Stimulated activated CD8-positive, alpha-beta memory T cell treated with anti-CD3 and anti-CD28 coated beads, Interleukin-2, amount 100 ng/mL, for 48 hours (primary cell): ENCODE data around the gene USP7.

Experiments used
- DNase-seq, 2 donors: peaks; one replicate each; pipeline ENCODE4 v3.0.0-alpha.2; 2020; ENCODE audit warnings: low read depth in 2 of 2

USP7 gene

GRCh38 chr16:8862309-8863130 is 101.2 kb downstream of the USP7 start:
- no peak for DNase-seq

DNA sequence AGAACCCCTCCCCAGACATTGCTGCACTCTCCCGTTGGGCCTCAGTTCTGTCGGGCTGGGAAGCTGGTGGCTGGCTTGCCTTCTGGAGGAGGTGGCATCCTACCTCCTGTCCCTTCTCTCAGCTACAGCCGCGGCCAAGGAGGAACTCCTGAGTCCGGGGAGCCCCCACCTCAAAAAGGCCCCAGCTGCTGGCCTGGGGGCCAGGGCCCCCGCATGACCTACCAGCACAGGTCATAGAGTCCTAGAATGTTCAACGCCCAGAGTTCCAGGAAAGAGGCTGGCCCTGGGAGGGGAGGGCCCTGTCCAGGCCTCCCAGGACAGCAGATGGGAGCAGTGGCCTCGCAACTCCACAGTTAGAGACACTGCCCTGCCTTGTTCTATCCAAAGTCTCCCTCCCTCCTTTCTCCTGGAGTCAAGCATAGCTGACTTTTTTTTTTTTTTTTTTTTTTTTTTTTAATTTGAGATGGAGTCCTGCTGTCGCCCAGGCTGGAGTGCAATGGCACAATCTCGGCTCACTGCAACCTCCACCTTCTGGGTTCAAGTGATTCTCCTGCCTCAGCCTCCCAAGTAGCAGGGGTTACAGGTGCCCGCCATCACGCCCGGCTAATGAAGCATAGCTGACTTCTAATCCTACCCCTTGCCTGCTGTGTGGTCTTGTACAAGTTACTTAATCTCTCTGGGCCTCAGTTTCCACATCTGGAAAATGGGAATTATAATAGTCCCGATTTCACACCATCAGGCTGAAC is 102.0 kb downstream of the USP7 start:
- no peak for DNase-seq

DNA sequence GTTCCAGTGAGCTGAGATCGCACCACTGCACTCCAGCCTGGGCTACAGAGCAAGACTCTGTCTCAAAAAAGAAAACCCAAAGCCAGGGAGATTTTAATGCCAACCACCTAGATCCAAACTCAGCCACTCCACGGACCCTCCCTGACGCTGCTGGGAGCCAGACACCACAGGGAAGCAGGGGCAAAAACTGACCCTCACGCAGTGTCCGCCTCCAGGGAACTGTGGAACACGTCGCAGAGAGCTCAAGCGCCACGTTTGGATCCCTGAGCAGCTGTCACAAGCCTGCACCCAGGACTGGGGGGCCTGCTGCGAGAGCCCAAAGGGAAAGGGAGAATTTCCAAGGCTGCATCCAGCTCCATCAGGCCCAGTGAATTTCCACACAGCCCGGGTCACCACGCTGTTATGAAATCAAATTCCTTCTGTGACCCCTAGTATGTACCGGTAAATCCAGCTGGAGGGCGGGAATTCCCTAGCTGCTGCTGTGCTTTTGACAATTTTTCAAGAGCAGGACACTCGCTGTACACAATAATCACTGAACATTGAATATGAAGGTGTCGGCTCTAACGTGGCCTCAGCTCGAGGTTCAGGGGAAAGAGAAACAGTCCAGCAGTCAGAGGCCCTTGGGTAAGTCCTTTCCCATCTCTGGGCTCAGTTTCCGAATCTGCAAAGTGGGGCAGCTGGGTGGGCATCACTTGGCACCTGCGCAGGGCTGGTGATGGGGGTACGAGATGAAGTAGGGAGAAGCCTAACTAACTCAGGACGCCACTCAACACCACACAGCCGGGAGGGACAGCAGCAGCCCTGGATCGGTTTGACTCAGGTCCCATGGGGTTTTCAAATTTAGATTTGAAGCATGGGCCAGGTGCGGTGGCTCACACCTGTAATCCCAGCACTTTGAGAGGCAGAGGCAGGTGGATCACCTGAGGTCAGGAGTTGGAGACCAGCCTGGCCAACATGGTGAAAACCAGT is 103.5 kb downstream of the USP7 start:
- DNase-seq: no peak

GRCh38 chr16:8858994-8859912 is 104.5 kb downstream of the USP7 start:
- no peak for DNase-seq

GRCh38 chr16:8855972-8856371 is 107.7 kb downstream of the USP7 start:
- no peak for DNase-seq

DNA sequence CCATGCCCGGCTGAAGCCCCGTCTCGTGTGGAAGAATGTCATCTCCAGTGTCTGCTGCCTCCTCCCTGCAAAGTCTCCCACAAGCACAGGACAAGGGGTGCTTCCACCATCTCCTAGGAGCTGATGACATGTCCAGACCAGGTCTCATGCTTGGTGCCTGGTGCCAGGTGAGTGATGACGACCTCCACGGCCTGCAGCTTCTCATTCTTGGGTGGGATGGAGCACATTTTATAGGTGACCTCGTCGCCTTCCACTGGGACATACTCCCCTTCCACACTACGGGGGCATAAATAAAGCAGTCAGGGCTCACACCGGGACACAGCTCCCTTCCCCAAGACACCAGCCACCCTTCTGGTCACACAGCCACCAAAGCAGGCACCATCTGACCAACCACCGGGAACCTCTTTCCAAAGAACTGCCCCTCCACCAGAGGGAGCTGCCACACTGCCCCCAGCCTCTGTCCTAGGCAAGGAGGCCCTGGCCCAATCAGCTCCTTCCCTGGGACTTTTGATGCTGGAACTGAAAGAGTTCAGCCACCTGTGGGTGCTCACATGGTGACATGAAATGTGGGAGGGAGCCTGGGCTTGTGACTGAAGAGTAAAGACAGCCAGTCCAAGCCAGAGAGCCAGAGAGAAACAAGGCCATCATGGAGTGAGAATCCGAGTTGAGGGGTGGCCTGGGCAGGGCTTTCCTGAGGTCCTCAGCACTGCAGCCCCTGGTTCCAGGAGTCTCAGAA is 108.5 kb downstream of the USP7 start:
- no peak for DNase-seq

DNA sequence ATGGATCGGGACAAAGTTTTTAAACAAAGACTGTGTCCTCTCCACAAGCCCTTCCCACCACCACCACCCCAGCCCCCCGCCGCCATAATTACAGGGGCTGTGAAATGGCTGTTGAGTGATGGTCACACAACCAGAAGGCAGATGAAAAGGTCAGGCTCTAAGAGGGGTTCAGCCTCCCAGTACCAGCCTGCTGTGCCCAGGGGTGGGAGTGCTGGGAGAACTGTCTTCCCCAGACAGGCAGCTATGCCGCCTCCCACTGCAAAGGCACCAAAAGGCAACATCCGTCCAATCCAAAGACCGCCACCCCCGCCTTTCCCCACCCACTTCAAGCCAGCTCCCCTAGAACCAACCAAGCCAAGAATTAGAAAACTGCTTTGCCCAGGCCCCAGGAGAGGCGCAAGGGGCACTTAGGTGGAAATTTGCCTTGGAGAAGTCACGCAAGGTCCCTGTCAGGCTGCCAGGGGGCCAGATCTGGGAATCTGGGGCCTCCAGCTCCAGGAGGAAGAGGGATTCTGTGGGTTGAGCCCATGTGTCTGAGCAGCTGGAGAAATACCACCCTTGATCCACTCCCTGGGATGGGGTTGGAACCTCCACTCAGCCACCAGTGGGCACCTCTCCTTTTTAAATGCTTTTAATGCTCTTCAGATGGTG is 109.3 kb downstream of the USP7 start:
- no peak for DNase-seq

- no peak for DNase-seq
Observed at GRCh38 chr16:8853611-8854010, 110.1 kb downstream of the USP7 start.

DNA sequence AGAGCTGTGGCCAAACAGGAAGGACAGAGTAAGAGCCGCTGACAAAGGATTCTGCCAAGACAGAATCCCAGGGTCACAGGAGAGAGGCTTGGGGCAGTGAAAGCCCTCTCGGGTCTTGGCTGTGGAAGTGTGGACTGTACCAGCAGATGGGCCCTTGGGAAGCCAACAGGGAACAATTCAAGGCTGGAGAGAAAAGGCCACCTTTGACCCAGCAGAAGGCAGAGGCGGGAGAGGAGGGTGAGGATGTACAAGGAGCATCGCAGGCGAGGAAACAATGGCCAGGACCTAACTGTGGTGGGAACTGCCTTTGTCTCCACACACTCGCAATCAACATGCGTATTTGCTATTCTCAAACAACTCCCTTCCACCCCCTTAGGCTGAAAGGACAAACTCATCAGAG is 110.6 kb downstream of the USP7 start:
- DNase-seq: no peak

GRCh38 chr16:8852534-8852933 is 111.2 kb downstream of the USP7 start:
- no peak for DNase-seq

DNA sequence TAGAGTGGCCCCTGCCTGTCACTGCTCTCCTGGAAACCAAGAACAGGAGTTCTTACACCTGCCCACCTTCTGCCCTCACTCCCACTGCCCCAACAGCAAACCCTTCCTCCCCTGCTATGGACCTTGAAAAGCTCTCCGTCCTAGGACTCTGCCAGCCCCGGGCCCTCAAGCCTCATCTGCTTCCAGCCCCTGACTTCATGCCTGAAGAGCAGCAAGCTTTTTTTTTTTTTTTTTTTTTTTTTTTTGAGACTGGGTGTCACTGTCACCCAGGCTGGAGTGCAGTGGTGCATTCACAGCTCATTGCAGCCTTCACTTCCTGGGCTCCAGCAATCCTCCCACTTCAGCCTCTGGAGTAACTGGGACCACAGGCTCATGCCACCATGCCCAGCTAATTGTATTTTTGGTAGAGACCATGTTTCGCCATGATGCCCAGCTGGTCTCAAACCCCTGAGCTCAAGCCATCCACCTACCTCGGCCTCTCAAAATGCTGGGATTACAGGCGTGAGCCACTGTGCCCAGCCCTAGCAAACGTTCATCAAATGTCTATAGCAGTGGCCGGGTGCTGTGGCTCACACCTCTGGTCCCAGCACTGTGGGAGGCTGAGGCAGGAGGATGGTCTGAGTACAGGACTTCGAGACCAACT is 111.8 kb downstream of the USP7 start:
- DNase-seq: no peak

GRCh38 chr16:8850279-8850885 is 113.3 kb downstream of the USP7 start:
- DNase-seq: no peak

DNA sequence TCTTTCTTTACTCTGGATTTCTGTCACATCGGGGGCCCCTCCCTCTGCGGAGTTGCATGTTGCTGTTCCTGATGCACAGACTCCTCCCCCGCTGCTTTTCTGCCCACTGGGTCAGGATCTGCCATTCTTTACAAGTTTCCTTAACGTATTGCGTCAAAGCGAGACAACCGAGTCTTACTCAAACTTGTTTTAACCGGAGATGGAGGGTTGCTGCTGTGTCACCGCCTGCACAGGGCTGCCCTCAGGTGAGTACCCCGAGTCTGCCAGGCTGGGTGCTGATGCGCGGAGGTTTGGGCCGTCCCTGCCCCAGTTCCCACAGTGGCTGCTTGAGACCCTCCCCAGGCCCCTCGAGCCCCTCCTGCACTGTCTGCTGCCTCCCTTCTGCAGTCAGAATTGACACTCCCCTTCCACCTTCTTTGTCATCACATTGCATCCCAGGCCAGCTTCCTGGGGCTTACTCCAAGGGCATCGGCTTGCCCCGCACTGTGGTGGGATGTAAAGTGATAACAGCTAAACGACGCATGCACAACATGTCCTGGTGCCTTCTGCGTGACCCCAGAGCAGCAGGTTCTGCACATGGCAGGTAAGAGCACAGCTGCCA is 114.2 kb downstream of the USP7 start:
- DNase-seq: no peak

DNA sequence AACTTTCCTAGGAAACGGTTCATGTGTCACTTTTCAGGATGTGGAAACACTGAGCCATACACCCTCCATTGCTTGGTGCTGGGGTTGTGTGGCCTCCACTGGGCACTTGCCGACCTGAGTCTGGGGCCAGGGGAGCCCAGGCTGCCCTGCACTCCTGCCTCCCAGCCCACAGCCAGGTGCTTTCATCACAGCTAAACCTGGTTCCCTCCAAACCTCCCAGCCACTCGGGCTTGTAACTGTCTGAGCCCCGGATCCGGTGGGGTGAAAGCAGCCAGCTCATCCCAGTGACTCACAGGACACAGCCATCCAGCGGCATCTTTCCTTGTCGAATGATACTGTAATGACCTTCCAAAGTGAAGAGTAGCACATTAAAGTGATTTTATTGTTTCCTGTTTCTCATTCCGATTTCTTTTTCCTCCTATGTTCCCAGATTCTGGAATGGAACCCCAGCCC is 114.7 kb downstream of the USP7 start:
- no peak for DNase-seq

DNA sequence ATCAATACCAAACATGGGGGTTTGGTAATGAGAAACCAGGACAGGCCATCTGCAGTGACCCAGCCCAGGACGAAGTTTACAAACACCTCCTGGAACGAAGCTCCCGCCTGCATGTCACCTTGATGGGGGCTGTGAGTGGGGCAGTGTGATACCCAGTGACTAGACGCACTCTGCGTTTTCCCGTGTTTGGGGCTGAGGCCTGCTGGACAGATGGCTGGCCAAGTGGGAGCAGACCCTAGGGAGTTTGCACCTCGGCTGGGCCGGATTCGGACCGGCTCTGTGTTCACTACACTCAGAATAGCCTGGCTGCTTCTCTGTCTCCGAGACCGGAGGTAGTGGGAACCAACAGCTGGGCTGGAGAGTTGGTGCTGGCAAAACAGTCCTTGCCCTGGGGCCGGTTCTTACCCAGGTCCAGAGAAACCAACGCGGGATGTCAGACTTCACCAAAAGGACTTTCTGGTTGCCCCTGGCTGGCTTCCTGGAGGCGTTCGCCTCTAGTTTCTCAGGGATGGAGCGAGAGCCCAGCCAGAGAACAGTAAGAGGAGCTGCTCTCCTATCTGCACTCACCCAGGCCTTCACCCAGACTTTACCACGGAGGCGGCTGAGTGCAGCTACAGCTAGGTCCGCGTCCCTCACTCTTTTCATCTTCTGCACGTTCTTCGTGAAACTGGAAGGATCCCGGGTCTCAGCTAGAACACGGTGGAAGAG is 115.3 kb downstream of the USP7 start:
- DNase-seq: no peak

DNA sequence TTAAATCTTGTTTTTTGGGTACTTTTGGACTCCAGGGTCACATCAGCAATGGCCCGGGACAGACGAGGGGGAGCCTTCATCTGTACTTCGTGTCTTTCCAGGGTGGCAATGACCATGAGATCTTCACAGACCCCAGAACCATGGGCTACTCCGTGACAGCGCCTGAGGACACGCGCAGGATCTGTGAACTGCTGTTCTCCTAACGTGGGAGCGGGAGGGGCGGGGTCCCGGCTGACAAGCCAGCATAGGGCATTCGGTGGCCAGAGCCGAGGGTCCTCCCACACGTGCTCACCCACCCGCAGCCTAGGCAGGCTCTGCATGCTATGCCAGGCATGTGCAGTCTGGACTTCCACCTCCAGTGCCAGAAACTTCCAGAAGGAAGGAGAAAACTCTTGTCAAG is 116.1 kb downstream of the USP7 start:
- no peak for DNase-seq

DNA sequence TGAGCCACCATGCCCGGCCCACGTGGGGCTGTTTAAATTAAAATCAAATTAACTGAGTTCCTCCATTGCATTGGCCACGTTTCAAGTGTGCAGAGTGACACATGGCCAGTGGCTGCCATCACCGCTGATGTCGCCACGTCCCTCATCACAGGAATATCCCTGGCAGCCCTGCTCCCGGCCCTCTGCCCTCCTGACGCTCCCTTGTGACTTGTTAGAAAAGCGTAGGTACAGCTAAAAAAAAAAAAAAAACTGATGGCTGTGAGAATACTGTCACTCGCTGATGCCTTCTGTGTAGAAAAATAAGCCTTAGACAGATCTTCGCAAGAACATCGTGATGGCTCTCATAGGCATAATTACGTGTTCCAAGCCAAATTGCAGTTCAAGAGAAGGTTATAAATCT is 116.6 kb downstream of the USP7 start:
- DNase-seq: no peak
